Psoas muscle (tissue), 8 donors: ENCODE data around the gene FAM50A. TPM values are rescaled to one million over a fixed set of nuclear protein-coding genes. Genes with fewer than 3 reads are reported as not detected.

Source experiments
- ATAC-seq, 4 donors: fragments of 200-7000 bp; cut with Tn5 transposase; one replicate each; pipeline ENCODE4 v1.9.1; 2020; ENCODE audit warnings: moderate library complexity in 3 of 4, mild to moderate bottlenecking in 2 of 4
- DNase-seq, 2 donors: peaks; one replicate each; pipeline ENCODE4 v3.0.0-alpha.2; 2020
- H3K27ac ChIP-seq: fragments of 200-600 bp; one replicate; pipeline ENCODE4 v1.8.0; 2022
- H3K27me3 ChIP-seq, 3 donors: fragments of 200-600 bp in 1 of 3; one replicate each; pipeline versions ENCODE4 v1.6.1 to v1.8.0; 2013 to 2022; ENCODE audit warnings: low read length in 2 of 3, mild to moderate bottlenecking in 2 of 3, moderate library complexity in 1 of 3; ENCODE audit not compliant: insufficient read depth in 3 of 3
- H3K36me3 ChIP-seq, 2 donors: fragments of 200-600 bp in 1 of 2; one replicate each; pipeline versions ENCODE4 v1.6.1 to v1.8.0; 2013 to 2022; ENCODE audit warnings: low read depth in 1 of 2, mild to moderate bottlenecking in 1 of 2, moderate library complexity in 1 of 2; ENCODE audit not compliant: insufficient read depth in 1 of 2
- H3K4me1 ChIP-seq: fragments of 200-600 bp; one replicate; pipeline ENCODE4 v1.8.0; 2022
- H3K4me3 ChIP-seq: fragments of 200-600 bp; one replicate; pipeline ENCODE4 v1.8.0; 2022; ENCODE audit warnings: mild to moderate bottlenecking
- H3K9me3 ChIP-seq: fragments of 200-600 bp; one replicate; pipeline ENCODE4 v1.8.0; 2022
- WGBS, 3 donors: extraction: QIAGEN DNeasy Blood & Tissue Kit; methylation state at CpG; one replicate each; pipeline versions ENCODE4 v1.1.6 to v1.1.7; 2013; 5-methylcytosine and 5-hydroxymethylcytosine counted together
- intact Hi-C, 2 donors: fragments of 100-400 bp; cut with DNase I; formaldehyde crosslinking; loops; one replicate each; pipeline versions ENCODE4 v1.11.0 to v1.14.2; 2022
- polyA plus RNA-seq, 3 donors: library from polyadenylated mRNA; stranded (reverse); fragments of 200-250 nt; gene quantifications; one replicate each; pipeline ENCODE4 v1.2.3, GENCODE V29; 2013
- total RNA-seq, 4 donors: library from RNA; stranded (reverse); fragmentation: NEBNext Ultra II Directional in 2 of 4; extraction: Animal tissue kit (Norgen Biotek cat#: 25700) in 2 of 4; gene quantifications; one replicate each; pipeline versions ENCODE4 v1.2.1 to v1.2.4, GENCODE V29; 2021 to 2023
- TF ChIP-seq, protein P1 (sequence below): fragments of 200-600 bp; IDR thresholded peaks from one replicate; pipeline ENCODE4 v1.8.0; 2022; ENCODE audit warnings: antibody characterized with exemption
- donor health status: healthy with polysubstance abuse.
- donor health status: DM: no; HTN: no; CAD: no; lungs with moderate emphysema.
- donor health status: Bipolar disorder and iron deficiency.
- donor health status: healthy.
- donor health status: DM: yes; HTN: yes; CAD: no.
- donor health status: DM: no; HTN: no; CAD: no.
- donor health status: DM: no; HTN: no; CAD: no.
- donor health status: DM: yes; HTN: yes; CAD: no.

FAM50A gene
- total and polyA plus RNA-seq, 7 donors: 48.6 to 117 (median 59.6) TPM

- no peaks in the 10 kb centered on the region for H3K27me3 ChIP-seq
- no peaks in the 10 kb centered on the region for H3K4me1 ChIP-seq
- TF ChIP-seq, protein P1, sequence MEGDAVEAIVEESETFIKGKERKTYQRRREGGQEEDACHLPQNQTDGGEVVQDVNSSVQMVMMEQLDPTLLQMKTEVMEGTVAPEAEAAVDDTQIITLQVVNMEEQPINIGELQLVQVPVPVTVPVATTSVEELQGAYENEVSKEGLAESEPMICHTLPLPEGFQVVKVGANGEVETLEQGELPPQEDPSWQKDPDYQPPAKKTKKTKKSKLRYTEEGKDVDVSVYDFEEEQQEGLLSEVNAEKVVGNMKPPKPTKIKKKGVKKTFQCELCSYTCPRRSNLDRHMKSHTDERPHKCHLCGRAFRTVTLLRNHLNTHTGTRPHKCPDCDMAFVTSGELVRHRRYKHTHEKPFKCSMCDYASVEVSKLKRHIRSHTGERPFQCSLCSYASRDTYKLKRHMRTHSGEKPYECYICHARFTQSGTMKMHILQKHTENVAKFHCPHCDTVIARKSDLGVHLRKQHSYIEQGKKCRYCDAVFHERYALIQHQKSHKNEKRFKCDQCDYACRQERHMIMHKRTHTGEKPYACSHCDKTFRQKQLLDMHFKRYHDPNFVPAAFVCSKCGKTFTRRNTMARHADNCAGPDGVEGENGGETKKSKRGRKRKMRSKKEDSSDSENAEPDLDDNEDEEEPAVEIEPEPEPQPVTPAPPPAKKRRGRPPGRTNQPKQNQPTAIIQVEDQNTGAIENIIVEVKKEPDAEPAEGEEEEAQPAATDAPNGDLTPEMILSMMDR: no peak
- DNase-seq (no peak), ATAC-seq (peak; percentile 50 to 83 (median 71))
- no peak overlapping the region for H3K27ac ChIP-seq
- no peaks in the 10 kb centered on the region for H3K9me3 ChIP-seq
- peak overlapping the region; percentile 69 for H3K4me3 ChIP-seq
- intact Hi-C loops: no loop called here
- H3K36me3 ChIP-seq: peaks cover 0 to 5% of the 10 kb centered on the region in 2 donors
- 45 to 64% (median 58%) methylated on average over 7 to 15 of the region's 15 CpGs for WGBS, 3 donors
Observed at GRCh38 chrX:154458954-154459778, 15.2 kb downstream of the FAM50A start.

DNA sequence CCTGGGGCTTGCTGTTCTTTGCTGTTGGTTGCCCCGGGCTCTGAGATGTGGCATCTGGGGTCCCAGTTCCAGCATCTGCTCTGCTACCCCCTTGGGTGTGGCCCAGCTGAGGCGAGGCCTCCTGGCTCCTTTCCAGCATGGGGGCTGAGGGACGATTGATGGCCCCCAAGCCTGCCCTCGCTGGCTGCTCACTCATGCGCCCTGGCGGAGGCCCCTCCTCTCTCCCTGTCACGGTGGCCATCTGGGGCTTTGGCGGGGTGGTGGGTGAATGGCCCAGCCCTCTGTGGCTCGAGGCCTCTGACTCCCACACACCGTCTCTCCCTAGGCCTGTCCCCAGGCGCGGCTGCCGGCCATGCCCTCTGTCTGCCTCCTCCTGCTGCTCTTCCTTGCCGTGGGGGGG lies 15.9 kb downstream of the FAM50A start:
- intact Hi-C loops: no loop called here
- Histone ChIP-seq H3K27ac (no peak overlapping the region), H3K36me3 (peaks cover 0 to 5% of the 10 kb centered on the region in 2 donors), H3K27me3 (no peaks in the 10 kb centered on the region), H3K4me1 (no peaks in the 10 kb centered on the region), H3K9me3 (no peaks in the 10 kb centered on the region), H3K4me3 (peak overlapping the region; percentile 69)
- DNase-seq (no peak), ATAC-seq (no peak)
- TF ChIP-seq, protein P1: no peak
- 45 to 77% (median 58%) methylated on average over 8 to 14 of the region's 14 CpGs for WGBS, 3 donors

- no peak for DNase-seq
- H3K27ac ChIP-seq: no peak overlapping the region
- no peaks in the 10 kb centered on the region for H3K27me3 ChIP-seq
- intact Hi-C loops: no loop called here
- peaks cover 0 to 9% of the 10 kb centered on the region in 2 donors for H3K36me3 ChIP-seq
- H3K4me1 ChIP-seq: no peaks in the 10 kb centered on the region
- H3K4me3 ChIP-seq: no peak overlapping the region
- 78 to 92% (median 83%) methylated on average over 15 to 26 of the region's 26 CpGs for WGBS, 3 donors
- TF ChIP-seq, protein P1: no peak
- H3K9me3 ChIP-seq: no peaks in the 10 kb centered on the region
- no peak for ATAC-seq
Observed at GRCh38 chrX:154460326-154460725, 16.4 kb downstream of the FAM50A start.

DNA sequence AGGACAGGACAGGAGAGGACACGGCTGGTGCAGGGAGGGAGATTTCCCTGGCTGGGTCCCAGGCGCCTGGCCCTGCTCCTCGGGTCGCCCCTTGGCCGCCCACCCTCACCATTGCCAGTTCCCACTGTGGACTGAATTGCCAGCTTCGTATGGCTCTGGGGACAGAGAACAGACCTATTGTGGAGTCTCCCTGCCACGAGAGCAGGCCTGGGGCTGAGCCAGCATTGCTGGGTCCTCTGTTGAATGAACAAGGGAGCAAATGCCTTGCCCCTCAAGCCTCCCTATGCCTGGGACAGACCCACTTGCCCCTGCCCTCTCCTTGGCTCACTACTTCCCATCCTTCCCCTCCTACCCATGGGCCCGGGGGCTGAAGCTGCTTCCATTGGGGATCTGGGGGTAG lies 18.5 kb downstream of the FAM50A start:
- WGBS, 3 donors: 76 to 82% (median 81%) methylated on average over 2 to 8 of the region's 8 CpGs
- DNase-seq (no peak), ATAC-seq (no peak)
- intact Hi-C loops: no loop called here
- Histone ChIP-seq H3K9me3 (no peaks in the 10 kb centered on the region), H3K4me3 (no peak overlapping the region), H3K4me1 (no peaks in the 10 kb centered on the region), H3K36me3 (peaks cover 0 to 21% of the 10 kb centered on the region in 2 donors), H3K27ac (no peak overlapping the region), H3K27me3 (no peaks in the 10 kb centered on the region)
- TF ChIP-seq, protein P1: no peak
